ENCODE measurements around the gene PRKCE.

DNA sequence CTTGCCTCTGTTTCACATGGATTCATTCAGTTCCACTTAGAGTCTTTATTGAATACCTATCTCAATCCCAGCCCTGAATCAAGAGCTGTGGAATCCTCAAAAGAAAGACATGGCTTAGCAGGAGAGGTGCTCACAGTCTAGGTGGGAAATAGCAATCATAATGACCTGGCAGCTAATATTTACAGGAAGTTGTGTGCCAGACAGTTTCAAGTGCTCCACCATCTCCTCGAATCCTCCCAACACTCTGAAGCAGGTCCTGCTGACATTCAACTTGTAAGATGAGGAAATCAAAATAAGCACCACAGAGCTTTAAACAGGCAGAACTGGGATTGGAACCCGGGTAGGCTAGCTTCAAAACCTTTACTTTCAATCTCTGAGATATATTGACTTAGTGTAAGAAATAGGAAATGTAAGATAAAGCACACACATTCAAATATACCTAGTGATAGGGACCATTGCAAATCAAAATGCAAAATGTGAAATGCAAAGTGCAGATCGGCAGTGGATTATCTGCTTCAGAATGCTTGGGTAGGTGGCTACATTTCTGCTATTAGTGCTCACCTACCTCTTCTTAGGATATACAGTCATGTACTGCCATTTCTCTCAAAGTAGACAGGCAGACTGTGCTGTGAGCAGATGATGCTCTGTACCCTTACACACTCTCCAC, 182.0 kb downstream of the PRKCE start:
- TF ChIP-seq EZH2 (IDR thresholded peaks at IDR 0.05; ENCODE audit: borderline replicate concordance, low read depth, low read length, poor library complexity, severe bottlenecking) = no peak
- TF ChIP-seq, protein P1, sequence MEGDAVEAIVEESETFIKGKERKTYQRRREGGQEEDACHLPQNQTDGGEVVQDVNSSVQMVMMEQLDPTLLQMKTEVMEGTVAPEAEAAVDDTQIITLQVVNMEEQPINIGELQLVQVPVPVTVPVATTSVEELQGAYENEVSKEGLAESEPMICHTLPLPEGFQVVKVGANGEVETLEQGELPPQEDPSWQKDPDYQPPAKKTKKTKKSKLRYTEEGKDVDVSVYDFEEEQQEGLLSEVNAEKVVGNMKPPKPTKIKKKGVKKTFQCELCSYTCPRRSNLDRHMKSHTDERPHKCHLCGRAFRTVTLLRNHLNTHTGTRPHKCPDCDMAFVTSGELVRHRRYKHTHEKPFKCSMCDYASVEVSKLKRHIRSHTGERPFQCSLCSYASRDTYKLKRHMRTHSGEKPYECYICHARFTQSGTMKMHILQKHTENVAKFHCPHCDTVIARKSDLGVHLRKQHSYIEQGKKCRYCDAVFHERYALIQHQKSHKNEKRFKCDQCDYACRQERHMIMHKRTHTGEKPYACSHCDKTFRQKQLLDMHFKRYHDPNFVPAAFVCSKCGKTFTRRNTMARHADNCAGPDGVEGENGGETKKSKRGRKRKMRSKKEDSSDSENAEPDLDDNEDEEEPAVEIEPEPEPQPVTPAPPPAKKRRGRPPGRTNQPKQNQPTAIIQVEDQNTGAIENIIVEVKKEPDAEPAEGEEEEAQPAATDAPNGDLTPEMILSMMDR (conservative IDR thresholded peaks at IDR 0.05; ENCODE audit: low read depth, low read length) = no peak
